H54 (cell line): ENCODE results near the gene HOTAIR.

ENCODE experiments used
- DNase-seq: peaks from one replicate; pipeline ENCODE4 v3.0.0; 2011; ENCODE audit warnings: low spot score, mixed read lengths; ENCODE audit not compliant: insufficient read length
- FAIRE-seq: peaks from 3 replicates; lab custom pipeline; 2011; peaks lifted over from hg19 to GRCh38; lab: Jason Lieb, UNC
- POLR2A ChIP-seq: IDR thresholded peaks from 2 replicates; pipeline ENCODE4 v1.6.1; 2011; ENCODE audit warnings: low read depth, mild to moderate bottlenecking, low read length

HOTAIR gene

GRCh38 chr12:53941187-53941586 is 33.6 kb downstream of the HOTAIR start:
- DNase-seq (no peak), FAIRE-seq (no peak)
- no peak for TF ChIP-seq POLR2A

- no peak for DNase-seq
- no peak for TF ChIP-seq POLR2A
- no peak for FAIRE-seq
Measured at GRCh38 chr12:53940443-53941014, 34.2 kb downstream of the HOTAIR start.

GRCh38 chr12:53939141-53940108 is 35.3 kb downstream of the HOTAIR start:
- TF ChIP-seq POLR2A, result no peak
- FAIRE-seq, result no peak

GRCh38 chr12:53938326-53939140 is 36.2 kb downstream of the HOTAIR start, which contains the start of gene HOXC13:
Gene HOXC13, plus strand, starts transcription at chr12:53938831. Its CDS starts 76 bp downstream, at chr12:53938907.
- peak; percentile 68 for FAIRE-seq
- DNase-seq, result peak; percentile 98

More at GRCh38 chr12:53939141-53940108, 35.3 kb downstream of the HOTAIR start:
- DNase-seq, result peak; percentile 51

GRCh38 chr12:53937596-53938325 is 37.0 kb downstream of the HOTAIR start:
- no peak for TF ChIP-seq POLR2A
- DNase-seq (no peak), FAIRE-seq (no peak)

More at GRCh38 chr12:53938326-53939140, 36.2 kb downstream of the HOTAIR start, which contains the start of gene HOXC13:
- peak; percentile 62 for TF ChIP-seq POLR2A

- FAIRE-seq, result no peak
- no peak for TF ChIP-seq POLR2A
- no peak for DNase-seq
Measured at GRCh38 chr12:53937099-53937498, 37.7 kb downstream of the HOTAIR start.

- FAIRE-seq (no peak), DNase-seq (no peak)
Measured at GRCh38 chr12:53935383-53936341, 39.1 kb downstream of the HOTAIR start.

GRCh38 chr12:53932915-53933314 is 41.8 kb downstream of the HOTAIR start:
- FAIRE-seq (no peak), DNase-seq (no peak)

More at GRCh38 chr12:53935383-53936341, 39.1 kb downstream of the HOTAIR start:
- no peak for TF ChIP-seq POLR2A

GRCh38 chr12:53931844-53932581 is 42.7 kb downstream of the HOTAIR start:
- DNase-seq, result no peak
- no peak for TF ChIP-seq POLR2A
- no peak for FAIRE-seq

More at GRCh38 chr12:53932915-53933314, 41.8 kb downstream of the HOTAIR start:
- TF ChIP-seq POLR2A, result no peak

- TF ChIP-seq POLR2A, result no peak
- DNase-seq (no peak), FAIRE-seq (no peak)
Measured at GRCh38 chr12:53930591-53931255, 44.0 kb downstream of the HOTAIR start.

- DNase-seq (no peak), FAIRE-seq (no peak)
- TF ChIP-seq POLR2A, result no peak
Measured at GRCh38 chr12:53929527-53929926, 45.2 kb downstream of the HOTAIR start.
